Fibroblast of lung (primary cell): Measurements from ENCODE around the gene MMP15. TPM values are rescaled to one million over a fixed set of nuclear protein-coding genes. Genes with fewer than 3 reads are reported as not detected.
"Not testable (repeated sequence)": the region's sequence is repeated elsewhere in the genome, so short reads cannot be mapped to it uniquely, and the experiment has no call there.

ENCODE experiments used
- DNase-seq, 2 donors: peaks; one replicate each; pipeline versions ENCODE4 v3.0.0 to v3.0.0-alpha.2; 2010; ENCODE audit warnings: low read depth in 2 of 2
- H2AFZ ChIP-seq: 2 replicates; pipeline ENCODE4 v1.5.1; 2012; ENCODE audit warnings: low read length, control low read depth, inconsistent platforms
- H3K27ac ChIP-seq: 2 replicates; pipeline ENCODE4 v1.5.1; 2011; ENCODE audit warnings: low read length, control low read depth; ENCODE audit not compliant: insufficient read depth
- H3K27me3 ChIP-seq: 2 replicates; pipeline ENCODE4 v1.5.1; 2011; ENCODE audit warnings: mild to moderate bottlenecking, low read length; ENCODE audit not compliant: control insufficient read depth, insufficient read depth
- H3K36me3 ChIP-seq: 2 replicates; pipeline ENCODE4 v1.5.1; 2011; ENCODE audit warnings: low read length; ENCODE audit not compliant: control insufficient read depth, insufficient read depth
- H3K4me1 ChIP-seq: 2 replicates; pipeline ENCODE4 v1.5.1; 2011; ENCODE audit warnings: low read length; ENCODE audit not compliant: control insufficient read depth, insufficient read depth; ENCODE audit errors: extremely low read depth
- H3K4me2 ChIP-seq: 2 replicates; pipeline ENCODE4 v1.5.1; 2011; ENCODE audit warnings: low read length, control low read depth; ENCODE audit not compliant: insufficient read depth; ENCODE audit errors: extremely low read depth
- H3K4me3 ChIP-seq, 4 experiments: fragments of 200-600 bp in 1 of 4; sonication (generic) in 1 of 4; replicated peaks in 1 of 4; 2 replicates each; pipeline ENCODE4 v1.5.1; 2011 to 2016; ENCODE audit warnings: low read length in 4 of 4, low read depth in 3 of 4, mild to moderate bottlenecking in 3 of 4, control low read depth in 2 of 4, inconsistent platforms in 1 of 4, mixed read lengths in 1 of 4; ENCODE audit not compliant: insufficient read depth in 1 of 4; ENCODE audit errors: control extremely low read depth in 1 of 4
- H3K79me2 ChIP-seq: 2 replicates; pipeline ENCODE4 v1.5.1; 2012; ENCODE audit warnings: mild to moderate bottlenecking, low read length, inconsistent platforms; ENCODE audit not compliant: control insufficient read depth, insufficient read depth
- H3K9ac ChIP-seq: 2 replicates; pipeline ENCODE4 v1.5.1; 2011; ENCODE audit warnings: mild to moderate bottlenecking, low read length, control low read depth; ENCODE audit not compliant: insufficient read depth
- H3K9me3 ChIP-seq: 2 replicates; pipeline ENCODE4 v1.5.1; 2012; ENCODE audit warnings: low read depth, low read length; ENCODE audit not compliant: control insufficient read depth, insufficient read depth
- H4K20me1 ChIP-seq: 2 replicates; pipeline ENCODE4 v1.5.1; 2011; ENCODE audit warnings: low read length; ENCODE audit not compliant: control insufficient read depth, insufficient read depth; ENCODE audit errors: extremely low read depth
- EZH2 ChIP-seq: IDR thresholded peaks from 2 replicates; pipeline ENCODE4 v1.5.1; 2012; ENCODE audit warnings: low read length, control low read depth, mild to moderate bottlenecking; ENCODE audit errors: missing control alignments
- polyA minus RNA-seq: library from RNA; depleted of rRNA, polyadenylated mRNA; stranded (reverse); fragments of >200 nt; gene quantifications from 2 replicates; pipeline ENCODE4 v1.2.3, GENCODE V29; 2011; ENCODE audit warnings: low replicate concordance
- polyA plus RNA-seq, 2 donors: library from polyadenylated mRNA; depleted of rRNA in 1 of 2; stranded (reverse) in 1 of 2; unstranded in 1 of 2; fragments of >200 nt; gene quantifications; 2 replicates each; pipeline ENCODE4 v1.2.1, GENCODE V29; 2011 to 2012; ENCODE audit warnings: missing spikeins in 1 of 2
- total RNA-seq: library from RNA; depleted of rRNA; stranded (reverse); fragments of >200 nt; gene quantifications from 2 replicates; pipeline ENCODE4 v1.2.1, GENCODE V29; 2014
- TF ChIP-seq, protein P1 (sequence below), 2 donors: IDR thresholded peaks in 1 of 2; conservative IDR thresholded peaks in 1 of 2; 1 replicate in 1 of 2; 2 replicates in 1 of 2; pipeline ENCODE4 v1.5.1; 2011 to 2012; ENCODE audit warnings: low read length in 2 of 2, control low read depth in 1 of 2, inconsistent platforms in 1 of 2, low read depth in 1 of 2, mild to moderate bottlenecking in 1 of 2

Gene MMP15
- total RNA-seq (2.1 and 6.4 TPM in 2 replicates), polyA plus RNA-seq (0.74 and 1.3 TPM in 2 replicates), polyA minus RNA-seq (1.7 and 4.1 TPM in 2 replicates)
- polyA plus RNA-seq (2012) = 1.1 and 2.2 TPM in 2 replicates

DNA sequence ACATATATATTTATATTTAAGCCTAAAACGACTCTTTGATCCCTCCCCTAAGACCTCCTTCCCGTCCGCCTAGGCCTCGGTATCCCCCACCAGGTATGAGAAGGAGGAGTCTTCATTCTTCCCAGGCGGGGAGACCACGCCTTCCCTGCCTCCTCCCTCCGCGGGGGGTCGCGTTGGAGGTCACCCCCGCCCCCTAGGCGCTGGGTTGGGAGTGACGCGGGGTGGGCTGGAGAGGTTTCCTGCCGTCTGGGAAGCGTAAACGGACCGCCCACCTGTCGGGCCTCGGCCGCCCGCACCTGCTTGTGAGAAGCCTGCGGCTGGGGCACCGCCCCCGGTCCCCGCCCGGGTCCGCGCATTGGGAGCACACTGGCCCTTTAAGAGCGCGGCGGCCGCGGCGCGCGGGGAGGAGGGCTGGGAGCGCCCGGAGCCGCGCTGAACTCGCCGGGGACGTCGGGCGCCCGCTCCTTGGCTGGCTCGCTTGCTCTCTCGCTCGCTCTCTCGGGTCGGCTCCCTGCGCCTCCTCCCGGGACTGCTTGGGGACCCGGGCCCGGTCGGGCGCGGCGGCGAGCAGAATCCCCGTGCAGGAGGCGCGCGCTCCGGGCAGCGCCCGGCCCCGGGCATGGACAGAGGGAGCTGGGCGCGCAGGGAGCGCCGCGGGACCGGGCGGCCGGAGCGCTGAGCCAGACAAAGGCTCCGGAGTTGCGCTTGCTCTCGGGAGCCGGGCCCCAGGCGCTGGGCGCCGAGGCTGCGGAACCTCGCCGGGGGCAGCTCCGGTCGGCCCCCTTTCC is at the start of gene MMP15:
TSS of gene MMP15 (plus strand) at position 404 of the 788 bp plus-strand sequence. CDS start 597 bp downstream, outside the sequence.
- peaks cover 16% of the 10 kb centered on the region for H3K4me1 ChIP-seq
- TF ChIP-seq, protein P1, sequence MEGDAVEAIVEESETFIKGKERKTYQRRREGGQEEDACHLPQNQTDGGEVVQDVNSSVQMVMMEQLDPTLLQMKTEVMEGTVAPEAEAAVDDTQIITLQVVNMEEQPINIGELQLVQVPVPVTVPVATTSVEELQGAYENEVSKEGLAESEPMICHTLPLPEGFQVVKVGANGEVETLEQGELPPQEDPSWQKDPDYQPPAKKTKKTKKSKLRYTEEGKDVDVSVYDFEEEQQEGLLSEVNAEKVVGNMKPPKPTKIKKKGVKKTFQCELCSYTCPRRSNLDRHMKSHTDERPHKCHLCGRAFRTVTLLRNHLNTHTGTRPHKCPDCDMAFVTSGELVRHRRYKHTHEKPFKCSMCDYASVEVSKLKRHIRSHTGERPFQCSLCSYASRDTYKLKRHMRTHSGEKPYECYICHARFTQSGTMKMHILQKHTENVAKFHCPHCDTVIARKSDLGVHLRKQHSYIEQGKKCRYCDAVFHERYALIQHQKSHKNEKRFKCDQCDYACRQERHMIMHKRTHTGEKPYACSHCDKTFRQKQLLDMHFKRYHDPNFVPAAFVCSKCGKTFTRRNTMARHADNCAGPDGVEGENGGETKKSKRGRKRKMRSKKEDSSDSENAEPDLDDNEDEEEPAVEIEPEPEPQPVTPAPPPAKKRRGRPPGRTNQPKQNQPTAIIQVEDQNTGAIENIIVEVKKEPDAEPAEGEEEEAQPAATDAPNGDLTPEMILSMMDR (conservative IDR thresholded peaks at IDR 0.05 in 1 of 2, IDR thresholded peaks at IDR 0.05 in 1 of 2; ENCODE audit: low read depth in 1 of 2, low read length in 2 of 2) = no peak
- TF ChIP-seq EZH2 = no peak
- H3K4me2 ChIP-seq = peak within 1 kb of the TSS; percentile 83
- H3K9ac ChIP-seq = peak within 1 kb of the TSS; percentile 23
- no peaks in the 10 kb centered on the region for H4K20me1 ChIP-seq
- no peaks in the 10 kb centered on the region for H3K79me2 ChIP-seq
- DNase-seq = peak; percentile 59 to 69
- no peaks in the 10 kb centered on the region for H3K36me3 ChIP-seq
- peak within 1 kb of the TSS; percentile 39 to 66 (median 51) for H3K4me3 ChIP-seq
- peaks cover 13% of the 10 kb centered on the region for H3K27me3 ChIP-seq
- H3K27ac ChIP-seq = no peak within 1 kb of the TSS
- H2AFZ ChIP-seq = peak within 1 kb of the TSS; percentile 34
- H3K9me3 ChIP-seq = no peaks in the 10 kb centered on the region

DNA sequence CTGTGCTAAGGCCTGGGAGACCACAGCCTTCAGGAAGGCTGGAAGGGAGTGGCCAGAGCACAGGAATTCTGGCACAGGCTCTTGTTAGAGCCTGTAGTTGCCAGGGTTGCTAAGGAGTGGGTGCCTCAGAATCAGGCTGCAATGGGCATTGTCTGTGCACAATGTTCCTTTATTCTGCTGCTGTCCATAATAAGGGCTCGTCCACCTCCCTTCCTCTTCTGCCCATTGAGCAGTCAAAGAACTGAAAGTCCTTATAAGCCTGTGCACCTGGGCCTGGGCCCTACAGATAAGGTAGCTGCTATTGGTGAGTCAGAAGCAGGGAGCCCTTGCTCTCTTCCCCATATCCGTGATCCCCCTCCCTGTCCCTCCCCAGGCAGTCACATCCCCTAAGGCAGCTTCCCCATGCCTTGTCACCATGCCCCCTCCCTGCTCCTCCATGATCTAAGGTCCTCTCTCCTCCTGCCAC is 49.2 kb upstream of the MMP15 start:
- H3K9ac ChIP-seq = no peak overlapping the region
- TF ChIP-seq EZH2 = no peak
- TF ChIP-seq, protein P1 (conservative IDR thresholded peaks at IDR 0.05 in 1 of 2, IDR thresholded peaks at IDR 0.05 in 1 of 2; ENCODE audit: low read depth in 1 of 2, low read length in 2 of 2) = no peak
- peak in 1 of 2 donors; percentile 35 for DNase-seq

DNA sequence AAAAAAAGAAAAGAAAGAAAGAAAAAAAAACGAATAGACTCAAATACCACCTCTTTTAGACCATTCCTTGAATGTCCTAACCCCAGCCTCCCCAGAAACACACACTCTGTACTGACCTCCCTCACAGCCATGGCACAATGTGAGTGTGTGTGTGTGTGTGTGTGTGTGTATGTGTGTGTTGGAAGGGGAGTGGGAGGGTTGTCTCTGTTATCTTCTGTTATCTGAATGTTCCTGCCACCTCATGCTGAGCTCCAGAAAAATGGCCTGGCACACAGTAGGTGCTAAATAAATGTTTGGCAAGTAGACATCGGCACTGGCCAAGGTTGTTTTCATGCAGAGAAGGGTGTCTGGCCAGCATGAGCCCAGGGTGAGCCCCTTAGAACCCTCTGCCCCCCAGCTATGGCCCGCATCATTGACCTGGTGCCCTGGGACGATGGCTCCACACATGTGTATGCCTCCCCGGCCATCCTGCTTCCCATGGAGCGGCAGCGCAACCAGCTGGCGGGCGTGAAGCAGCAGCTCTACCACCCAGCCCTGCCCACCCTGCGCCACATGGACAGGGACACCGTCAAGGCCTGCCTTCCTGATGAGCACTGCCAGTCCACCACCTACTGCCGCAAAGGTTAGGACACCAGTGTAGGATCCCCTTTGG is 48.0 kb upstream of the MMP15 start:
- Histone ChIP-seq H3K4me3 (no peak overlapping the region), H3K9me3 (no peaks in the 10 kb centered on the region), H2AFZ (no peak overlapping the region), H3K79me2 (no peaks in the 10 kb centered on the region), H3K27ac (no peak overlapping the region), H3K27me3 (no peaks in the 10 kb centered on the region), H3K4me2 (no peak overlapping the region), H3K36me3 (no peaks in the 10 kb centered on the region), H4K20me1 (no peaks in the 10 kb centered on the region), H3K9ac (no peak overlapping the region), H3K4me1 (no peaks in the 10 kb centered on the region)
- TF ChIP-seq, protein P1 (conservative IDR thresholded peaks at IDR 0.05 in 1 of 2, IDR thresholded peaks at IDR 0.05 in 1 of 2; ENCODE audit: low read depth in 1 of 2, low read length in 2 of 2) = no peak
- DNase-seq = no peak

More for the DNA sequence above, 49.2 kb upstream of the MMP15 start:
- H3K27ac ChIP-seq = no peak overlapping the region
- no peaks in the 10 kb centered on the region for H3K9me3 ChIP-seq
- H3K27me3 ChIP-seq = no peaks in the 10 kb centered on the region
- H3K4me3 ChIP-seq = no peak overlapping the region
- H3K36me3 ChIP-seq = no peaks in the 10 kb centered on the region
- H3K4me2 ChIP-seq = no peak overlapping the region
- no peaks in the 10 kb centered on the region for H3K4me1 ChIP-seq
- H4K20me1 ChIP-seq = no peaks in the 10 kb centered on the region
- H2AFZ ChIP-seq = no peak overlapping the region
- no peaks in the 10 kb centered on the region for H3K79me2 ChIP-seq

DNA sequence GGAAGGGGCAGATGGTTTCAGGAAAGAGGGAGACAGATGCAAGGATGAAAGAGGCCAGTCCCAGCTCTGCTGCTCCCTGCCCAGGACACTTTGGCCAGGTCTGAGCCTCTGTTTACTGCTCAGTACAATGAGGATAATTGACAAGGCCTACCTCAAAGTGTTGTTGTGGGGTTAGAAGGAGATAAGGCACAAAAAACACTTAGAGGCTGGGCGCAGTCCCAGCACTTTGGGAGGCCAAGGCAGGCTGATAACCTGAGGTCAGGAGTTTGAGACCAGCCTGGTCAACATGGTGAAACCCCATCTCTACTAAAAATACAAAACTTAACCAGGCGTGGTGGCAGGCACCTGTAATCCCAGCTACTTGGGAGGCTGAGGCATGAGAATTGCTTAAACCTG is 47.5 kb upstream of the MMP15 start:
- DNase-seq, H3K9ac ChIP-seq, H3K4me2 ChIP-seq, H3K27me3 ChIP-seq, H3K27ac ChIP-seq, H3K4me3 ChIP-seq, H4K20me1 ChIP-seq, H2AFZ ChIP-seq, H3K36me3 ChIP-seq, H3K9me3 ChIP-seq, H3K79me2 ChIP-seq, H3K4me1 ChIP-seq: not testable (repeated sequence)
